Activated naive CD4-positive, alpha-beta T cell treated with Interleukin-2 at 50 U/mL for 16 hours (primary cell): ENCODE results near the gene PTPRR.

Source experiments
- DNase-seq: peaks from one replicate; pipeline ENCODE4 v3.0.0-alpha.2; 2020

The PTPRR gene

GRCh38 chr12:70920251-70920851, at the start of gene PTPRR:
PTPRR (minus strand) TSS chr12:70920738; CDS start chr12:70920390, 348 bp downstream.
- no peak for DNase-seq

- DNase-seq, result no peak
These were observed 46.7 kb upstream of the PTPRR start for GRCh38 chr12:70966996-70967790.

- no peak for DNase-seq
These were observed 45.5 kb upstream of the PTPRR start for GRCh38 chr12:70966046-70966445.

- DNase-seq, result no peak
These were observed 44.5 kb upstream of the PTPRR start for GRCh38 chr12:70964867-70965510.

- DNase-seq, result no peak
These were observed 42.6 kb upstream of the PTPRR start for GRCh38 chr12:70963081-70963660.

GRCh38 chr12:70962226-70962794, 41.8 kb upstream of the PTPRR start:
- no peak for DNase-seq

GRCh38 chr12:70960484-70960883, 39.9 kb upstream of the PTPRR start:
- no peak for DNase-seq

GRCh38 chr12:70955415-70955814, 34.9 kb upstream of the PTPRR start:
- DNase-seq, result no peak

GRCh38 chr12:70950451-70950850, 29.9 kb upstream of the PTPRR start:
- no peak for DNase-seq

GRCh38 chr12:70948976-70949336, 28.4 kb upstream of the PTPRR start:
- DNase-seq, result no peak

GRCh38 chr12:70948236-70948975, 27.9 kb upstream of the PTPRR start:
- DNase-seq, result no peak

- no peak for DNase-seq
These were observed 15.8 kb upstream of the PTPRR start for GRCh38 chr12:70936203-70936813.

- no peak for DNase-seq
These were observed 12.6 kb upstream of the PTPRR start for GRCh38 chr12:70933133-70933532.

- DNase-seq, result no peak
These were observed 8.5 kb upstream of the PTPRR start for GRCh38 chr12:70929029-70929428.

GRCh38 chr12:70928071-70928470, 7.5 kb upstream of the PTPRR start:
- no peak for DNase-seq

- no peak for DNase-seq
These were observed 6.8 kb upstream of the PTPRR start for GRCh38 chr12:70927356-70927755.

GRCh38 chr12:70925539-70925938, 5.0 kb upstream of the PTPRR start:
- DNase-seq, result no peak

GRCh38 chr12:70920891-70921290, 353 bp upstream of the PTPRR start:
- no peak for DNase-seq

GRCh38 chr12:70919597-70920035, 922 bp downstream of the PTPRR start:
- no peak for DNase-seq

- no peak for DNase-seq
These were observed 1.4 kb downstream of the PTPRR start for GRCh38 chr12:70919176-70919575.

- no peak for DNase-seq
These were observed 2.2 kb downstream of the PTPRR start for GRCh38 chr12:70918321-70918720.

- no peak for DNase-seq
These were observed 9.9 kb downstream of the PTPRR start for GRCh38 chr12:70910666-70911065.
